NCI-H2081 (cell line): ENCODE results near the gene FUT3.

Experiments used
- DNase-seq, 2 experiments: peaks; one replicate each; lab custom pipeline; 2025; lab: John Stamatoyannopoulos, UW

Gene FUT3

DNA sequence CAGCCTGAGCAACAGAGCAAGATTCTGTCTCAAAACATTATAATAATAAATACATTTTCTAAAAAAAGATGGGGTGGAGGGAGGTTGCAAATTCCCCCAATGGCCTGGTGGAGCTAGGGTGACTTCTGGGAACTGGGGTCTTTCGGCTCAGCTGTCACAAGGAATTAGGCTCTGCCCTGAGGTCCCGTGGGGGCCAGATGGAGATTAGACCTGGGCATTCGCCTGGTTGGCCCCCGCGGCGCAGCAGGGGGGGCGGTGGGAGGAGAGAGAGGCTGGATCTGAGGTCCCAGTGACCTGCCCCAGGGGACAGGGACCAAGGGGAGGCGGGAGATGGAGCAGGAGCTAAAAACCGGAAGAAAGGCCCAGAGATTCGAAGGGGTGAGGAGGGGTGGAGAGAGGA, 26.5 kb downstream of the FUT3 start:
- no peak for DNase-seq

DNA sequence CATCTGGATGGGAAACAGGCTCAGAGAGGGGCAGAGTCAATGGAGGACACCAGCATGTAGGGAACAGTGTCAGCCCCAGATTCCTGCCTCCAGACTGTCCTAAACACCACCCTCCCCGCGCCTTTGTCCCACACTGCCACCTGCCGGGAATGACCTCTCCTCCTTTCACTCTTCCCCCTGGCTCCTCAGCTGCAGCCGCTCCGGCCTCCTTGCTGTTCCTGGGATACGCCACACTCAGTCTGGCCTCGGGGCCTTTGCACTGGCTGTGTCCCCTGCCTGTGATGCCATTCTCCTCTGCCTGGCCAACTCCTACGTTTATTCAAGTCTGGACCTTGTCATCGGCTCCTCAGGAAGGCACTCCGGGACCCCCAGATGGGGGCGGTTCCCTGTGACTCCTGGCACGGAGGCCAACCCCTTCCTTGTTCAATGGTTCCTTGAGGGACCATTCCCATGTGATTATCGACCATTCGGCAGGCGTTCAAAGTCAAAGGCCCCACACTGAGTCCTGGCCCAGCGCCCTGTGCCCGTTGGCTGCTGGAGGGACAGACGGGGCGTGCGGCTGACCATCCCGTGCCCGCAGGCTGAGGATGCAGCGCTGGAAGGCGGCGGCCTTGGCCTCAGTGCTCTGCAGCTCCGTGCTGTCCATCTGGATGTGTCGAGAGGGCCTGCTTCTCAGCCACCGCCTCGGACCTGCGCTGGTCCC, 27.5 kb downstream of the FUT3 start:
- DNase-seq = no peak

DNA sequence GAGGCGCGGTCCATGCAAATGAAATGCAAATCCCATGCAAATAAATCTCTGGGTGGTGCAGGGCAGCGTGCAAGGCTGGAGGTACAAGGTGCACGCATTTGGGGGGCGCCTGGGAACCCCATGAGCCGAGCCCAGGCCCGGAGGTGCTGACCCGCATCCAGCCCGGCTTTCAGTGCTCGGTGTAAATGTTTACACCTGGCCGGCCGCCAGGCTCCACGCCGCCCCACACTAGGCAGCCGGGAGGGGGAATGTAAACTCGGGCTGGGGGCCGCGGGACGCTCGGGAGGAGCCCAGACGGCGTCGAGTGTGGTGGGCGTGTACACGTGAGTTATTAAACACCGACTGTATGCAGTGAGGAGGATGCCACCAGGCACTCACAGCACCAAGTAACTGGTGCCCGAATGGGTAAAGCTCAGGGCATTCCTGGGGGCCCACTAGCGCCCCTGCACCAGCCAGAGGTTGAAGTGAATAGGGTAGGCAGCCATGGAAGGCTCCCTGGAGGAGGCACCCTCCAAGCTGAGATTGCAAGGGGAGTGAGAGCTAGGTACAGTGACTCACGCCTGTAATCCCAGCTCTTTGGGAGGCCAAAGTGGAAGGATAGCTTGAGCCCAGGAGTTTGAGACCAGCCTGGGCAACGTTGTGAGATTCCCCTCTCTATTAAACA, 28.9 kb downstream of the FUT3 start:
- DNase-seq = peak in 1 of 2 experiments; percentile 24

DNA sequence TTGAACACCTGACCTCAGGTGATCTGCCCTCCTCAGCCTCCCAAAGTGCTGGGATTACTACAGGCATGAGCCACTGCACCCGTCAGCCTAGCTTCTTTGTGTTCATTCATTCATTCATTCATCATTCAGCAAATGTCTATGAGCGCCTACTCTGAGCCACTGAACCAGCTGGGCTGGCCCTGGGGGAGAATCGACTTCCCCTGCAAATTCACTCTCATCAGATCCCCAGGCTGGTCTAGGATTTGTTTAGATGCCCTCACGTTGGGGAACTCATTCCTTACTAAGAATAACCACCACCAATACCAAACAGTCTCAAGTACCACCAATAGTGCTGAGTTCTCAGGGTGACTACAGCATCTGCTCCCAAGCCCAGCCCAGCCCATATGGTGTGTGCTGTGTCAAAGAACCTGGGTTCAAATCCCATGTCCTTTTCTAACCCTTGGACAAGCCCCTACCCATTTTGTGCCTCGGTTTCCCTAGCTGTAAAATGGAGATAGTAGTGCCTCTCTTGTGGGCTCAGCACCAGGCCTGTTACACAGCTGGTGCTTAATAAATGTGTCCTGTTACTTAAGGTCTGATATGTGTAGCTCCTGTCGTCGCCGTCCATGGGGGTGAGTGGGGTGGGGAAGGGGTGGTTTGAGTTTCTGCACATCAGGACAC, 29.6 kb downstream of the FUT3 start:
- no peak for DNase-seq

DNA sequence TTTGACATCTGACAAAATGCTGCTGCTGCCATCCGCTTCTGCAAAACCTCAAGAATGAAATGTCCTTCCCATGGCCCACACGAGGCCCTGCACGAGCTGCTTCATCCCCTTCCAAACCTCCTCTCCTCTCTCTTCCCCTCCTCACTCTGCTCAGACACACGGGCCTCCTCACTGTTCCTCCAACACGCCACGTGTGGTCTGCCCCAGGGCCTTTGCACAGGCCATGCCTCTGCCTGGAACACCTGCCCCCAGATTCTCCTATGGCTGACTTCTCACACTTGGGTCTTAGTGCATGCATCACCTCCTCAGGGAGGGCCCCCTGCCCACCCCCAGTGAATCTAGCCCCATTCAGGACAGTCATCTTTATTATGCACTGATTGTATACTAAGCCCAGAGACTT, 30.5 kb downstream of the FUT3 start:
- DNase-seq = no peak

DNA sequence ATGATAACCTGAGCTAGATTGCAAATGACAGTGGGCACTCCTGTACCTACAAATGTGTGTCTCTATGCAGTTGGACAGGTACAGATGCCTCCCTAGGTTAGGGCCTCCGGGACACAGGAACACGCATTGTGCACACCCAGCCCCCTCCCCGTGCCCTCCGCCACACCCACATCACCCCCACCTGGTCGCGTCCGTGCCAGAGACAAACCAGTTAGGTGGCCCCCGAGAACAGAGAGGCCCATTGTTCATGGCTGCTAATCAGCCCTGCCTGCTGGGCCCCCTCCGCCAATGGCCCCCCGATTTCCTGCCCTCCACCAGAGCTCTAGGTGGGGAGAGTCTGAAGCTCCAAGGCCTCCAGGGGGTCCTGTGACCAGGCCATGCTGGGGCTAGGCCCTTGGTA, 32.7 kb downstream of the FUT3 start:
- no peak for DNase-seq

DNA sequence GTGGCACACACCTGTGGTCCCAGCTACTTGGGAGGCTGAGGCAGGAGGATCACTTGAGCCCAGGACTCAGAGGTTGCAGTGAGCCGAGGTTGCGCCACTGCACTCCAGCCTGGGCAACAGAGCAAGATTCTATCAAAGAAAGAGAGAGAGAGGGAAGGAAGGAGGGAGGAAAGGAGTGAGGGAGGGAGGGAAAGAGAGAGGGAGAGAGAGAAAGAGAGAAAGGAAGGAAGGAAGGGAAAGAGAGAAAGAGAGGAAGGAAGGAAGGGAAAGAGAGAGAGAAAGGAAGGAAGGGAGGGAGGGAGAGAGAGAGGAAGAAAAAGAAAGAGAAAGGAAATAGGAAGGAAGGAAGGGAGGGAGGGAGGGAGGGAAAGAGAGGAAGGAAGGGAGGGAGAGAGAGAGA, 34.0 kb downstream of the FUT3 start:
- DNase-seq = no peak

DNA sequence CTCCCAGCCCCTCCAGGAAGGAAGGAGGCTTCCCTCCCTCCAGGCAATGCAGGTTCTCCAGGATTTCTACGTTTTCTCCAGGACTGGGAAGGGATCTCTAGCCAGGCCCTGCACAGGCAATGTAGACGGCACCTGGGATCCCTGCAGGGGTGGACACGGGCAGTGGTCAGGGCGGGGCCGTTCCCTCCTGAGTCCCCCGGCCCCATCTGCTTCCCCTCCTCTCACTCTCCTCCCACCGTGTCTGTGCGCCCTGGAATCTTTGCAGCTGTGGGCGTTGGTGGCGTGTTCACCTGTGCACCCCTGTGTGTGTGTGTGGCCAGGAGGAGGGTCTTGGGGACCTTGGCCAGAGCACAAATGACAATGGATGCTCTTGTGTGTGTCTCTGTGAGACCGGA, 36.4 kb downstream of the FUT3 start:
- DNase-seq = no peak

DNA sequence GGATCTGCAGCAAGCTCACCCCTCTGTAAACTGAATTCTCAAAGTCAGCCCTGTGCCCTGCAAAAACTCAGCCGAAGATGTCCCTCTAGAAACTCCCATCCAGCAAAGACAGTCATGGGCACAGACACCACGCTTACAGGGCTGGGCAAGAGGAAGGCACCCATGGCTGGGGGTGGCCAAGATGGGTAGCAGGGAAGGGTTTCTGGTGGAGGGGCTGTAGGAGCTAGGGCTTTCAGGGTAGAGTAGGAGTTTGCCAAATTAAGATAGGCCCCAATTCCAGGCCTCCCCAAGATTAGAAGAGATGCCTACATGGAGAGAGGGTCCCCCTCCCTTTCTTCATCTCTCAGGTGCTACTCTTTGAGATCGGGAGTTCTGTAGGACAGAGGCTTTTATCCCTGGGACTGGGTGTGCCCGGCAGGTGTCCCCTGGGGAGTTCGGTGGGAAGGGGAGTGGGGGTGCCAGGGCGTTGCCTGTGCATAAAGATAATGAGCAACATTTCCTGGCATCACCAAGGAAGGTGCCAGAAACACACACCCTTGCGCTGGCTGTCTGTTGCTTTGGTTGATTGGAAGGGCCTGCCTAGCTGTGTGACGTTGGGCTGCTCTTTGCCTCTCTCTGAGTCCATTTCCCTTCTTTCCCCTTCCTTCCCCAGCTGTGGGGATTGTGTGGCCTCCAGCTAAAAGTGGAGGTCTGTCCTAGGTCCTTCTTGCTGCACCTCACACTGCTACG, 37.0 kb downstream of the FUT3 start:
- no peak for DNase-seq

DNA sequence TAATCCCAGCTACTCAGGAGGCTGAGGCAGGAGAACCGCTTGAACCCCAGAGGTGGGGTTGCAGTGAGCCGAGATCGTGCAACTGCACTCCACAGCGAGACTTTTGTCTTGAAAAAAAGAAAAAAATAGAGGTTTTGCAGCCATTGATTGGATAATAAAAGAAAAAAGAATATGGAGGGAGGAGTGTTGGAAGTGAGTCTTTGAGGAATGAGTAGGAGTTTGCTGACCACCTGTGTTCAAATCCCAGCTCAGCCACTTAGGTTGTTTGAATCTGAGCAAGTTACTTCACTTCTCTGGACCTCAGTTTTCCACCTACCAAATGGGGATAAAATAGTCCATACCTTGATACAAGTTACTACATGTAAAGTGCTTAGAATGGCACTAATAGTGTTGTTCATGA, 40.1 kb downstream of the FUT3 start:
- no peak for DNase-seq

DNA sequence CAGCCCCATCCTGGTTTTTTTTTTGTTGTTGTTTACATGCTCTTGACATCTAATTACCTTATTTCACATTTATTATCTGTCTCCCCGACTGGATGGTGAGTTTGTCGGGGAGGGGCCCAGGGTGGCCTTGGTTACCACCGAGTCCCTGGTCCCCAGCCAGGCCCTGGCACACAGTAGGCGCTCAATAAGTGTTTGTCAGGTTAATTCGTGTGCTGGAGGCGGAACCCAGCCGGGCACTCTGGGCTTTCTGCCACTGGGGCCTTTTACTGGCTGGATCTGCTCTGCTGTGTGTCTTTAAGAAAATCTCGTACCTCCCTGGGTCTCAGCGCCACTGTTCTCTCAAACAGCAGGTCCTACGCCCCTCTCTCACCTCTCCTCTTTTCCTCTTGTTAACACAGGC, 41.8 kb downstream of the FUT3 start:
- DNase-seq = no peak

DNA sequence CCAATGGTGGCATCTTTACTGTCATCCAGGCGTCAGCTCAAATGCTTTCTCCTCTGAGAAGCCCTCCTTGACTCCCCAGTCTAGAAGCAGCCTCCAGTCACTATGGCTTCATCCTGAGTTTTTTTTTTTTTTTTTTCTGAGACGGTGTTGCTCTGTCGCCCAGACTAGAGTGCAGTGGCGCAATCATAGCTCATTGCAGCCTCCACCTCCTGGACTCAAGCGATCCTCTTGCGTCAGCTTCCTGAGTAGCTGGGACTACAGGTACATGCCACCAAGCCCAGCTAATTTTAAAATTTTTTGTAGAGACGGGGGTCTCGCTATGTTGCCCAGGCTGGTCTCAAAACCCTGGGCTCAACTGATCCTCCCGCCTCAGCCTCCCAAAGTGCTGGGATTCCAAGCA, 42.2 kb downstream of the FUT3 start:
- no peak for DNase-seq

DNA sequence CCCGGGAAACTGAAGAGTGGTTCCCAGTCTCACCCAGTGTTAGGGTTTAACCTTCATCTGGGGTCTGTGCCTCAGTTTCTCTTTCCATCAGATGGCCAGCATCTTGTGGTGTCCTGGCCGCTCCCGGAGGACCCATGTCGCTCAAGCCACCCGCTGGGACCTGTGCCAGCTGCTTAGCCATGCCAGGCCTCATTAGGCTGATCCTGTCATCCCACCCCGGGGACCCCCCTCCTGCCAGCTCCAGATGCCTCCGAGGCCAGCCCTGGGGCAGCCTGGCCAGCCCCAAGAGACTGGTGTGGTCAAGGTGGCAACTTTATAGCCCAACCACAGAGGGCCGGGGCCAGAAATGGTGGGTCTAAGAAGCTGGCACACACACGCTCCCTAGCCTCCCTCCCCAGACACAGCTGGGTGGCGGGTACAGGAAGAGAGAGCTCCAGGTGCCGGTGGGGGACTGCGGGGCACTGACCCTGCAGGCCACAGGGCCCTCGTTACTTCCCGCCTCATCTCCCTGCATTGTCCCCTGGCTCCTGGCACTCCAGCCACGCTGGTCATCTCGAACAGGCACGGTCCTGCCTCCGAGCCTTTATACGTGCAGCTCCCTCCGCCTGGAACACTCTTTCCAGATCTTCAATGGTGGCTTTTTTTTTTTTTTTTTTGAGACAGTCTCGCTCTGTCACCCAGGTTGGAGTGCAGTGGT, 43.0 kb downstream of the FUT3 start:
- no peak for DNase-seq

DNA sequence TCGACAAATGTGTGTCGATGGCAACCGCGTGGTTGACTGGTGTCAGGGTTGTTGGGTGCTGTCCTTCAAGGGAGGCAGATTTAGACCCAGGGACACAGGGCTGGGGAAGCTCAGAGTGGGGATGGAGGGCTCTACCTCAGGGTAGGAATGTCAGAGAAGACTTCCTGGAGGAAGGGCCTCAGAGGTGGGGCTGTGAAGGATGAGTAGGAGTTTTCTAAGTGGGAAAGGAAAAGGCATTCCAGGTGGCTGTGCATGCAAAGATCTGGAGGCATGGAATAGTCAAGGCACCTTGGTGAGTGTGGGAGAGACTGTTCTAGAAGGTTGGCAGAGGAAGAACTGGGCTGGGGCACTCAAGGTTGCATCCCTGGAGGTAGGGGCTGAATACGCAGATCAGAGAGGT, 44.3 kb downstream of the FUT3 start:
- no peak for DNase-seq

DNA sequence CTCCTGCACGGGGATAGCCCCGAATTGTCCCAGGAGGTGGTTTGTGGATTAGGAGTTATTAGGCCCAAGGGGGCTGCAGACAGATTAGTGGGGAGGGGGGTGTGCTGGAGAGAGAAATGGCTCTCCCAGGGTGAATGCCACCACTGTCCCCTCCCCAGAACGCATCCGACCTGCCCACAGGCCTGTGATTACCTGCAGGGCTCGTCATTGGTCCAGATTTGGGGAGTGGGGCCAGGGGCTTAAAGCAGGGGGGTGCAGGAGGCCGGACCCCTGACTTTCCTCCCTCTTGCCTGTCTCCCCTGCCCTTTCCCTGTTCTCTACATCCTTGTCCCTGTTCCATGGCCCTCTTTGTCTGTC, 45.1 kb downstream of the FUT3 start:
- DNase-seq = no peak

DNA sequence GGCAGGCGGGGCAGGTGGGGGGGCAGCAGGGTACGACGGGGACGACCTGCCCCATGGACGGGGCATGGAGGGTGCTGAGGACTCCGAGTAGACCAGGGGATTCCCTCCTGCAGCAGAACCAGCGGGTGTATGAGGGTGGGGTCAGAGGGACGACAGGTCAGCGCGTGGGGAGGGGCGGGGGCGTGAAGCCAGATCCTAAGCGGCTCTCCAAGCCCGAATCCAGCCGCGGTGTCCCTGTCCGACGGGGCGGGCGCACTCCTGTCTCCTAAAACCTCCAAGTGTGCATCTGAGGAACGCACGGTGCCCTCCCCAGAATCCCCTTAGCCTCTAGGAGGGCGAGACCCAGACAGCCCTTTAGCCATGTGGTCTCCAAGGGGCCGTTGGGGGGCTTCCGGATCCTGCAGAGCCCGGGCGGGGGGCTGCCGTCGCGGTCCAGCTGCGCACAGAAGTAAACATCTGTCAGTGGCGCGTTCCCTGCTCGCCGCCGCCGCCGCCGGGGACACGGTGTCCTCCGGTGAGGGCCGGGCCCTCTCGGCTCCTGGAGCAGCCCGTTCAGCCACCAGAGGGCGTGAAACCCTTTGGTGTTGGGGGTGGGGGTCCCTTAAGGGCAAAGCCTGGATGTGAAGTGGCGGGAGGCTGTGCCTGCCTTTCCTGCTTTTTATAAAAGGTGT, 45.7 kb downstream of the FUT3 start:
- peak; percentile 66 to 76 for DNase-seq

DNA sequence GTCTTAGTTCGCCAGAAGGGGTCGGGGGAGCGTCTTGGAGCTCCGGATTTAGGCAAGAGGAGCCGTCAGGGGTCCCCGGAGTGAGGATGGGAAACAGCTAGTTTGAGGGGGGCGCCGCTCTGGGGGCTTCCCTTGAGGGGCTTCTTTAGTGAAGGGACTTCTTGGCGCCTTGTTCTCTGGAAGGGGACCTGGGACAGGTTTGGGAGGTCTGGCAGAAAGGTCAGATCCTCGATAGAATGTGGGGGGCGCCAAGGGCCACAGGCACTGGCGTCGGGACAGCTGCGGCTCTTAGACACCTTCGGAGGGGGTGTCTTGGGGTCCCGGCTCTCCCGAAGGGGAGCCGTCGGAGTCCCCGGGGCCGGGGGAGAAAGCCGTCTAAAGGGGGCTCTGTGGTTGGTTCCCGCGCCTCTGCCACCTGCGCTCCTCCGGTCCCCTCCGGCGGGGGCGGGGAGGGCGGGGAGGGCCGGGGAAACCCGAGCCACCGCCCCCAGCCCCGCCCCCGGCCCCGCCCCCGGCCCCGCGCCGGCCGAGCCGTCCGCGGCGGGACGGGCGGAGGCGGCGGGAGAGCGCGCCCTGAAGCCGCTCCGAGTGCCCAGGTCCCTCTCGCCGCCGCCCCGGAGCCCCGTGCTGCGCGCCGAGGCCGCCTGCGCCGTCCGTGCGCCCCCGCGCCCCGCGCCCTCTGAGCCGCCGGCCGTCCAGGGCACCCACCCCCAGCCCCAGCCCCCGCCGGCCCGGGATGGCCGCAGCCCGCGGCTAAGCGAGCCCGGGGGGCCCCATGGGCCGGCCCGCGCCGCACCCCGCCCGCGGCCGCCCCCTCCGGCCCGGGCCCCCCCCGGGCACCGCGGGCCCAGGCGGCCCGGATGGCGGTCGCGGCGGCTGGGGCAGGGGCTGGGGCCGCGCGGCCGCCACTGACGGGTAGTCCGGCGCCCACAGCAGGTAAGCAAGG, 46.5 kb downstream of the FUT3 start, which contains the start of gene NRTN:
Gene NRTN (plus strand): TSS at position 552 of the 946 bp plus-strand sequence. CDS start 19,099 bp downstream, outside the sequence.
- DNase-seq = peak; percentile 27 to 35

DNA sequence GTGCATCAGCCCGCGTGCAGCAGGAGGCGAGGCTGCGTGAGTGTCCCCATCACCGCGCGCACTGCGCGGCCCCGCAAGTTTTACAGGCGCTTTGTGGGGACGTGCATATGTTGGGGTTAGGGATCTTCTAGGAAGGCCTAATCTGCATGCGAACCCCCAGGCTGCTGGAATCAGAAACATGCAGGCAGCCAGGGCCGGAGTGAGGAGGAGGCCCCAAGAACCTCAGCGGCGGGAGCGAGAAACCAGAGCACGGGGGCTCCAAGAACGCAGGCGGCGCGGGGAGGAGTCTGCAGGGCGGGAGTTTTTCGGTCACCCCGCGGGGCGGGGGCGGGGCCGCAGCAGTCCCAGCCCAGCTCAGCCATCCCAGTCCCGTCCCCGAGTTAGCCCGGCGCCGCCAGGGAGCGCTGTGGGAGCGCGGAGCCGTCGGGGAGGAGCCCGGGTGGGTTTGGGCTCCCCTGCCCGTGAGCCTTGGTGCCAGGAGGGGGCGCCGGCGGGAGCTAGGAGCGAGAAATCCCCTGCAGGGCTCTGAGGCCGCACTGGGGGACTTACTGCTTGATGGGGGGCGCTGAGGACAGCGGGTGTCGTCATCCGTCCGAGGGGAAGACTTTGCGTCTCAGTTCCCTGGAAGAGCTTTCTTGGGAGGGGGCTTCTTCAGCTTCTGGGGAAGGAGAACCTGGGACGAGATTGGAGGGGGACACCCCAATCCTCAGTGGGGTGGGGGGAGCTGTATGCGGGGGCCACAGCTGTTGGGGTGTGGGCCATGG, 47.3 kb downstream of the FUT3 start:
- peak; percentile 84 to 92 for DNase-seq

DNA sequence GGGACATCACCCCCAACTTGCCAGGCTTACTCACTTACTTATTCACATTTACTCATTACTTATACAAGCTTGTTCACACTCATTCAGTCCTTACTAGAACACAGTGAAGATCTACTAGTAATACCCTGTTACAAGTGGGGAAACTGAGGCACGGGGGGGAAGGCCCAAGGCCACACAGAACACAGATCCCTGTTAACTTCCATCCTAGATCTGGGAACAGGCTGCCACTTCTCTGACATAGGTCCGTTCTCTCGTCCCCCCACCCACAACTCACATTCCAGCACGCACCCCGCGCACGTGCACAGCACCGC, 47.9 kb downstream of the FUT3 start:
- DNase-seq = no peak
